ENCODE data around the gene CFAP53.
"Not testable (repeated sequence)": the region's sequence is repeated elsewhere in the genome, so short reads cannot be mapped to it uniquely, and the experiment has no call there.

The CFAP53 gene

GRCh38 chr18:50240080-50240563, 26.2 kb downstream of the CFAP53 start:
- TF ChIP-seq, protein P1, sequence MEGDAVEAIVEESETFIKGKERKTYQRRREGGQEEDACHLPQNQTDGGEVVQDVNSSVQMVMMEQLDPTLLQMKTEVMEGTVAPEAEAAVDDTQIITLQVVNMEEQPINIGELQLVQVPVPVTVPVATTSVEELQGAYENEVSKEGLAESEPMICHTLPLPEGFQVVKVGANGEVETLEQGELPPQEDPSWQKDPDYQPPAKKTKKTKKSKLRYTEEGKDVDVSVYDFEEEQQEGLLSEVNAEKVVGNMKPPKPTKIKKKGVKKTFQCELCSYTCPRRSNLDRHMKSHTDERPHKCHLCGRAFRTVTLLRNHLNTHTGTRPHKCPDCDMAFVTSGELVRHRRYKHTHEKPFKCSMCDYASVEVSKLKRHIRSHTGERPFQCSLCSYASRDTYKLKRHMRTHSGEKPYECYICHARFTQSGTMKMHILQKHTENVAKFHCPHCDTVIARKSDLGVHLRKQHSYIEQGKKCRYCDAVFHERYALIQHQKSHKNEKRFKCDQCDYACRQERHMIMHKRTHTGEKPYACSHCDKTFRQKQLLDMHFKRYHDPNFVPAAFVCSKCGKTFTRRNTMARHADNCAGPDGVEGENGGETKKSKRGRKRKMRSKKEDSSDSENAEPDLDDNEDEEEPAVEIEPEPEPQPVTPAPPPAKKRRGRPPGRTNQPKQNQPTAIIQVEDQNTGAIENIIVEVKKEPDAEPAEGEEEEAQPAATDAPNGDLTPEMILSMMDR (conservative IDR thresholded peaks at IDR 0.05; ENCODE audit: control insufficient read depth, insufficient read depth, low read depth, low read length), result no peak
- no peak overlapping the region for H3K4me3 ChIP-seq (ENCODE audit: control insufficient read depth, low read depth, low read length)
- peak; percentile 28 for DNase-seq (ENCODE audit: low read depth)

GRCh38 chr18:50232419-50232818, 33.9 kb downstream of the CFAP53 start:
- DNase-seq (ENCODE audit: low read depth), result no peak
- H3K4me3 ChIP-seq (ENCODE audit: control insufficient read depth, low read depth, low read length), result no peak overlapping the region
- TF ChIP-seq, protein P1 (conservative IDR thresholded peaks at IDR 0.05; ENCODE audit: control insufficient read depth, insufficient read depth, low read depth, low read length), result no peak

- H3K4me3 ChIP-seq (ENCODE audit: control insufficient read depth, low read depth, low read length), result no peak overlapping the region
- peak; percentile 31 for DNase-seq (ENCODE audit: low read depth)
- TF ChIP-seq, protein P1 (conservative IDR thresholded peaks at IDR 0.05; ENCODE audit: control insufficient read depth, insufficient read depth, low read depth, low read length), result no peak
Observed at GRCh38 chr18:50231621-50232020, 34.7 kb downstream of the CFAP53 start.

- not testable (repeated sequence) for H3K4me3 ChIP-seq (ENCODE audit: control insufficient read depth, low read depth, low read length); DNase-seq (ENCODE audit: low read depth)
Observed at GRCh38 chr18:50220249-50220648, 46.0 kb downstream of the CFAP53 start.

- no peak overlapping the region for H3K4me3 ChIP-seq (ENCODE audit: control insufficient read depth, low read depth, low read length)
- peak; percentile 35 for DNase-seq (ENCODE audit: low read depth)
Observed at GRCh38 chr18:50218432-50219197, 47.7 kb downstream of the CFAP53 start.

GRCh38 chr18:50209311-50209710, 57.0 kb downstream of the CFAP53 start:
- no peak for DNase-seq (ENCODE audit: low read depth)

More at GRCh38 chr18:50218432-50219197, 47.7 kb downstream of the CFAP53 start:
- TF ChIP-seq, protein P1 (conservative IDR thresholded peaks at IDR 0.05; ENCODE audit: control insufficient read depth, insufficient read depth, low read depth, low read length), result peak; percentile 30

GRCh38 chr18:50207722-50208121, 58.6 kb downstream of the CFAP53 start:
- DNase-seq (ENCODE audit: low read depth), result no peak
- no peak overlapping the region for H3K4me3 ChIP-seq (ENCODE audit: control insufficient read depth, low read depth, low read length)
- TF ChIP-seq, protein P1 (conservative IDR thresholded peaks at IDR 0.05; ENCODE audit: control insufficient read depth, insufficient read depth, low read depth, low read length), result no peak

More at GRCh38 chr18:50209311-50209710, 57.0 kb downstream of the CFAP53 start:
- TF ChIP-seq, protein P1 (conservative IDR thresholded peaks at IDR 0.05; ENCODE audit: control insufficient read depth, insufficient read depth, low read depth, low read length), result no peak
- no peak overlapping the region for H3K4me3 ChIP-seq (ENCODE audit: control insufficient read depth, low read depth, low read length)

All from fibroblast of mammary gland (primary cell).